ENCODE measurements around the gene C20orf204. TPM values are rescaled to one million over a fixed set of nuclear protein-coding genes. Genes with fewer than 3 reads are reported as not detected.

Gene C20orf204
- polyA plus RNA-seq, 4 donors = 0.91 to 2.4 (median 1.6) TPM

GRCh38 chr20:64074963-64075362 lies 39.0 kb downstream of the C20orf204 start:
- peaks cover 0 to 17% (median 0%) of the 10 kb centered on the region in 3 donors for H3K27me3 ChIP-seq (ENCODE audit: control insufficient read depth in 3 of 3, insufficient read depth in 3 of 3, low read length in 3 of 3)
- no peak overlapping the region for H3K27ac ChIP-seq (ENCODE audit: low read depth in 1 of 3, low read length in 2 of 3)
- H3K4me1 ChIP-seq (ENCODE audit: control insufficient read depth in 3 of 3, insufficient read depth in 2 of 3, low read depth in 1 of 3, low read length in 2 of 3) = peaks cover 0 to 11% (median 0%) of the 10 kb centered on the region in 3 donors
- H3K36me3 ChIP-seq (ENCODE audit: control insufficient read depth in 3 of 3, insufficient read depth in 2 of 3, low read depth in 1 of 3, low read length in 3 of 3) = peaks cover 0 to 26% (median 0%) of the 10 kb centered on the region in 3 donors
- no peak overlapping the region for H3K4me3 ChIP-seq (ENCODE audit: low read depth in 1 of 3, low read length in 3 of 3)
- DNase-seq (no peak), FAIRE-seq (no peak)
- WGBS, 3 donors = 87 to 94% (median 89%) methylated on average over 8 of the region's 8 CpGs
- H3K9me3 ChIP-seq (ENCODE audit: control insufficient read depth in 2 of 2, insufficient read depth in 1 of 2, low read depth in 1 of 2, low read length in 1 of 2) = no peaks in the 10 kb centered on the region

- WGBS, 3 donors = 91 to 92% (median 91%) methylated on average over 12 of the region's 12 CpGs
- DNase-seq (no peak), FAIRE-seq (no peak)
- H3K36me3 ChIP-seq (ENCODE audit: control insufficient read depth in 3 of 3, insufficient read depth in 2 of 3, low read depth in 1 of 3, low read length in 3 of 3) = peaks cover 0 to 23% (median 0%) of the 10 kb centered on the region in 3 donors
- H3K27ac ChIP-seq (ENCODE audit: low read depth in 1 of 3, low read length in 2 of 3) = no peak overlapping the region
- H3K4me3 ChIP-seq (ENCODE audit: low read depth in 1 of 3, low read length in 3 of 3) = no peak overlapping the region
- H3K9me3 ChIP-seq (ENCODE audit: control insufficient read depth in 2 of 2, insufficient read depth in 1 of 2, low read depth in 1 of 2, low read length in 1 of 2) = no peaks in the 10 kb centered on the region
- H3K4me1 ChIP-seq (ENCODE audit: control insufficient read depth in 3 of 3, insufficient read depth in 2 of 3, low read depth in 1 of 3, low read length in 2 of 3) = peaks cover 0 to 16% (median 0%) of the 10 kb centered on the region in 3 donors
- peaks cover 0 to 23% (median 0%) of the 10 kb centered on the region in 3 donors for H3K27me3 ChIP-seq (ENCODE audit: control insufficient read depth in 3 of 3, insufficient read depth in 3 of 3, low read length in 3 of 3)
Measured at GRCh38 chr20:64075556-64075955, 39.6 kb downstream of the C20orf204 start.

- peaks cover 0 to 30% (median 0%) of the 10 kb centered on the region in 3 donors for H3K27me3 ChIP-seq (ENCODE audit: control insufficient read depth in 3 of 3, insufficient read depth in 3 of 3, low read length in 3 of 3)
- H3K36me3 ChIP-seq (ENCODE audit: control insufficient read depth in 3 of 3, insufficient read depth in 2 of 3, low read depth in 1 of 3, low read length in 3 of 3) = peaks cover 0 to 21% (median 0%) of the 10 kb centered on the region in 3 donors
- peak overlapping the region in 1 of 3 donors; percentile 4 for H3K27ac ChIP-seq (ENCODE audit: low read depth in 1 of 3, low read length in 2 of 3)
- WGBS, 3 donors = 88 to 93% (median 88%) methylated on average over 19 to 21 of the region's 22 CpGs
- H3K9me3 ChIP-seq (ENCODE audit: control insufficient read depth in 2 of 2, insufficient read depth in 1 of 2, low read depth in 1 of 2, low read length in 1 of 2) = no peaks in the 10 kb centered on the region
- DNase-seq = no peak
- H3K4me1 ChIP-seq (ENCODE audit: control insufficient read depth in 3 of 3, insufficient read depth in 2 of 3, low read depth in 1 of 3, low read length in 2 of 3) = peaks cover 0 to 16% (median 0%) of the 10 kb centered on the region in 3 donors
- FAIRE-seq = no peak
- no peak overlapping the region for H3K4me3 ChIP-seq (ENCODE audit: low read depth in 1 of 3, low read length in 3 of 3)
Measured at GRCh38 chr20:64076061-64076997, 40.3 kb downstream of the C20orf204 start.

GRCh38 chr20:64077094-64077493 lies 41.1 kb downstream of the C20orf204 start:
- peak overlapping the region in 2 of 3 donors; percentile 33 to 44 for H3K27ac ChIP-seq (ENCODE audit: low read depth in 1 of 3, low read length in 2 of 3)
- DNase-seq (no peak), FAIRE-seq (no peak)
- peaks cover 0 to 38% (median 0%) of the 10 kb centered on the region in 3 donors for H3K27me3 ChIP-seq (ENCODE audit: control insufficient read depth in 3 of 3, insufficient read depth in 3 of 3, low read length in 3 of 3)
- H3K9me3 ChIP-seq (ENCODE audit: control insufficient read depth in 2 of 2, insufficient read depth in 1 of 2, low read depth in 1 of 2, low read length in 1 of 2) = no peaks in the 10 kb centered on the region
- WGBS, 3 donors = 53 to 80% (median 74%) methylated on average over 7 to 8 of the region's 8 CpGs
- H3K4me1 ChIP-seq (ENCODE audit: control insufficient read depth in 3 of 3, insufficient read depth in 2 of 3, low read depth in 1 of 3, low read length in 2 of 3) = peaks cover 0 to 16% (median 0%) of the 10 kb centered on the region in 3 donors
- H3K4me3 ChIP-seq (ENCODE audit: low read depth in 1 of 3, low read length in 3 of 3) = peak overlapping the region in 2 of 3 donors; percentile 25 to 39
- peaks cover 0 to 16% (median 0%) of the 10 kb centered on the region in 3 donors for H3K36me3 ChIP-seq (ENCODE audit: control insufficient read depth in 3 of 3, insufficient read depth in 2 of 3, low read depth in 1 of 3, low read length in 3 of 3)

GRCh38 chr20:64077541-64077875 lies 41.5 kb downstream of the C20orf204 start:
- peak overlapping the region in 2 of 3 donors; percentile 33 to 44 for H3K27ac ChIP-seq (ENCODE audit: low read depth in 1 of 3, low read length in 2 of 3)
- H3K9me3 ChIP-seq (ENCODE audit: control insufficient read depth in 2 of 2, insufficient read depth in 1 of 2, low read depth in 1 of 2, low read length in 1 of 2) = no peaks in the 10 kb centered on the region
- peak overlapping the region in 2 of 3 donors; percentile 25 to 39 for H3K4me3 ChIP-seq (ENCODE audit: low read depth in 1 of 3, low read length in 3 of 3)
- DNase-seq (no peak), FAIRE-seq (no peak)
- WGBS, 3 donors = 41 to 67% (median 54%) methylated on average over 7 of the region's 7 CpGs
- H3K4me1 ChIP-seq (ENCODE audit: control insufficient read depth in 3 of 3, insufficient read depth in 2 of 3, low read depth in 1 of 3, low read length in 2 of 3) = peaks cover 0 to 16% (median 0%) of the 10 kb centered on the region in 3 donors
- H3K36me3 ChIP-seq (ENCODE audit: control insufficient read depth in 3 of 3, insufficient read depth in 2 of 3, low read depth in 1 of 3, low read length in 3 of 3) = peaks cover 0 to 12% (median 0%) of the 10 kb centered on the region in 3 donors
- H3K27me3 ChIP-seq (ENCODE audit: control insufficient read depth in 3 of 3, insufficient read depth in 3 of 3, low read length in 3 of 3) = peaks cover 0 to 42% (median 0%) of the 10 kb centered on the region in 3 donors

GRCh38 chr20:64077876-64078551 lies 42.0 kb downstream of the C20orf204 start:
- no peak for FAIRE-seq
- Histone ChIP-seq H3K9me3 (ENCODE audit: control insufficient read depth in 2 of 2, insufficient read depth in 1 of 2, low read depth in 1 of 2, low read length in 1 of 2) (no peaks in the 10 kb centered on the region), H3K27me3 (ENCODE audit: control insufficient read depth in 3 of 3, insufficient read depth in 3 of 3, low read length in 3 of 3) (peaks cover 0 to 46% (median 0%) of the 10 kb centered on the region in 3 donors), H3K27ac (ENCODE audit: low read depth in 1 of 3, low read length in 2 of 3) (peak overlapping the region in 2 of 3 donors; percentile 33 to 71), H3K36me3 (ENCODE audit: control insufficient read depth in 3 of 3, insufficient read depth in 2 of 3, low read depth in 1 of 3, low read length in 3 of 3) (peaks cover 0 to 12% (median 0%) of the 10 kb centered on the region in 3 donors), H3K4me1 (ENCODE audit: control insufficient read depth in 3 of 3, insufficient read depth in 2 of 3, low read depth in 1 of 3, low read length in 2 of 3) (peaks cover 0 to 16% (median 0%) of the 10 kb centered on the region in 3 donors), H3K4me3 (ENCODE audit: low read depth in 1 of 3, low read length in 3 of 3) (peak overlapping the region; percentile 53 to 77 (median 68))
- DNase-seq = no peak
- WGBS, 3 donors = 27 to 47% (median 39%) methylated on average over 14 to 15 of the region's 15 CpGs

- Histone ChIP-seq H3K4me3 (ENCODE audit: low read depth in 1 of 3, low read length in 3 of 3) (peak overlapping the region; percentile 53 to 77 (median 68)), H3K27ac (ENCODE audit: low read depth in 1 of 3, low read length in 2 of 3) (peak overlapping the region in 1 of 3 donors; percentile 71), H3K9me3 (ENCODE audit: control insufficient read depth in 2 of 2, insufficient read depth in 1 of 2, low read depth in 1 of 2, low read length in 1 of 2) (no peaks in the 10 kb centered on the region), H3K27me3 (ENCODE audit: control insufficient read depth in 3 of 3, insufficient read depth in 3 of 3, low read length in 3 of 3) (peaks cover 0 to 50% (median 6%) of the 10 kb centered on the region in 3 donors), H3K4me1 (ENCODE audit: control insufficient read depth in 3 of 3, insufficient read depth in 2 of 3, low read depth in 1 of 3, low read length in 2 of 3) (peaks cover 0 to 19% (median 0%) of the 10 kb centered on the region in 3 donors), H3K36me3 (ENCODE audit: control insufficient read depth in 3 of 3, insufficient read depth in 2 of 3, low read depth in 1 of 3, low read length in 3 of 3) (peaks cover 0 to 6% (median 0%) of the 10 kb centered on the region in 3 donors)
- DNase-seq (no peak), FAIRE-seq (no peak)
- WGBS, 3 donors = 10 to 11% (median 10%) methylated on average over 4 of the region's 4 CpGs
Measured at GRCh38 chr20:64078934-64079272, 42.9 kb downstream of the C20orf204 start.

All from small intestine (tissue), 7 donors.